Measurements from ENCODE around the gene PPP1R9A.

PPP1R9A gene

GRCh38 chr7:95052566-95053094 lies 145.2 kb downstream of the PPP1R9A start:
- no peak overlapping the region for H3K4me3 ChIP-seq (ENCODE audit: low read depth in 1 of 5, low read length in 5 of 5)
- H3K4me1 ChIP-seq (ENCODE audit: control insufficient read depth in 5 of 5, insufficient read depth in 5 of 5, low read length in 5 of 5) = peaks cover 0 to 7% (median 0%) of the 10 kb centered on the region in 5 donors
- H3K9ac ChIP-seq (ENCODE audit: low read length in 5 of 5) = no peak overlapping the region
- no peaks in the 10 kb centered on the region for H3K27me3 ChIP-seq (ENCODE audit: control insufficient read depth in 5 of 5, insufficient read depth in 4 of 5, low read length in 5 of 5)
- H3K36me3 ChIP-seq (ENCODE audit: control insufficient read depth in 5 of 5, insufficient read depth in 5 of 5, low read length in 5 of 5) = no peaks in the 10 kb centered on the region
- no peaks in the 10 kb centered on the region for H3K9me3 ChIP-seq (ENCODE audit: control insufficient read depth in 5 of 5, low read length in 5 of 5)
- no peak overlapping the region for H3K27ac ChIP-seq (ENCODE audit: low read depth, low read length)

- no peaks in the 10 kb centered on the region for H3K27me3 ChIP-seq (ENCODE audit: control insufficient read depth in 5 of 5, insufficient read depth in 4 of 5, low read length in 5 of 5)
- no peaks in the 10 kb centered on the region for H3K9me3 ChIP-seq (ENCODE audit: control insufficient read depth in 5 of 5, low read length in 5 of 5)
- no peak overlapping the region for H3K4me3 ChIP-seq (ENCODE audit: low read depth in 1 of 5, low read length in 5 of 5)
- no peaks in the 10 kb centered on the region for H3K36me3 ChIP-seq (ENCODE audit: control insufficient read depth in 5 of 5, insufficient read depth in 5 of 5, low read length in 5 of 5)
- H3K9ac ChIP-seq (ENCODE audit: low read length in 5 of 5) = no peak overlapping the region
- H3K4me1 ChIP-seq (ENCODE audit: control insufficient read depth in 5 of 5, insufficient read depth in 5 of 5, low read length in 5 of 5) = peaks cover 0 to 7% (median 0%) of the 10 kb centered on the region in 5 donors
- no peak overlapping the region for H3K27ac ChIP-seq (ENCODE audit: low read depth, low read length)
These were observed 147.0 kb downstream of the PPP1R9A start for GRCh38 chr7:95054386-95054785.

GRCh38 chr7:95055295-95055694 lies 147.9 kb downstream of the PPP1R9A start:
- Histone ChIP-seq H3K9me3 (ENCODE audit: control insufficient read depth in 5 of 5, low read length in 5 of 5) (no peaks in the 10 kb centered on the region), H3K36me3 (ENCODE audit: control insufficient read depth in 5 of 5, insufficient read depth in 5 of 5, low read length in 5 of 5) (no peaks in the 10 kb centered on the region), H3K27me3 (ENCODE audit: control insufficient read depth in 5 of 5, insufficient read depth in 4 of 5, low read length in 5 of 5) (no peaks in the 10 kb centered on the region), H3K27ac (ENCODE audit: low read depth, low read length) (no peak overlapping the region), H3K4me3 (ENCODE audit: low read depth in 1 of 5, low read length in 5 of 5) (no peak overlapping the region), H3K4me1 (ENCODE audit: control insufficient read depth in 5 of 5, insufficient read depth in 5 of 5, low read length in 5 of 5) (peaks cover 0 to 7% (median 0%) of the 10 kb centered on the region in 5 donors), H3K9ac (ENCODE audit: low read length in 5 of 5) (no peak overlapping the region)

GRCh38 chr7:95056107-95056739 lies 148.8 kb downstream of the PPP1R9A start:
- no peak overlapping the region for H3K27ac ChIP-seq (ENCODE audit: low read depth, low read length)
- H3K9me3 ChIP-seq (ENCODE audit: control insufficient read depth in 5 of 5, low read length in 5 of 5) = no peaks in the 10 kb centered on the region
- no peaks in the 10 kb centered on the region for H3K36me3 ChIP-seq (ENCODE audit: control insufficient read depth in 5 of 5, insufficient read depth in 5 of 5, low read length in 5 of 5)
- H3K9ac ChIP-seq (ENCODE audit: low read length in 5 of 5) = no peak overlapping the region
- H3K4me3 ChIP-seq (ENCODE audit: low read depth in 1 of 5, low read length in 5 of 5) = no peak overlapping the region
- H3K4me1 ChIP-seq (ENCODE audit: control insufficient read depth in 5 of 5, insufficient read depth in 5 of 5, low read length in 5 of 5) = peaks cover 0 to 7% (median 0%) of the 10 kb centered on the region in 5 donors
- H3K27me3 ChIP-seq (ENCODE audit: control insufficient read depth in 5 of 5, insufficient read depth in 4 of 5, low read length in 5 of 5) = no peaks in the 10 kb centered on the region

- peaks cover 0 to 7% (median 0%) of the 10 kb centered on the region in 5 donors for H3K4me1 ChIP-seq (ENCODE audit: control insufficient read depth in 5 of 5, insufficient read depth in 5 of 5, low read length in 5 of 5)
- no peaks in the 10 kb centered on the region for H3K36me3 ChIP-seq (ENCODE audit: control insufficient read depth in 5 of 5, insufficient read depth in 5 of 5, low read length in 5 of 5)
- no peaks in the 10 kb centered on the region for H3K9me3 ChIP-seq (ENCODE audit: control insufficient read depth in 5 of 5, low read length in 5 of 5)
- no peaks in the 10 kb centered on the region for H3K27me3 ChIP-seq (ENCODE audit: control insufficient read depth in 5 of 5, insufficient read depth in 4 of 5, low read length in 5 of 5)
- no peak overlapping the region for H3K4me3 ChIP-seq (ENCODE audit: low read depth in 1 of 5, low read length in 5 of 5)
- no peak overlapping the region for H3K27ac ChIP-seq (ENCODE audit: low read depth, low read length)
- H3K9ac ChIP-seq (ENCODE audit: low read length in 5 of 5) = no peak overlapping the region
These were observed 149.5 kb downstream of the PPP1R9A start for GRCh38 chr7:95056901-95057300.

GRCh38 chr7:95059842-95060313 lies 152.5 kb downstream of the PPP1R9A start:
- peaks cover 0 to 7% (median 0%) of the 10 kb centered on the region in 5 donors for H3K4me1 ChIP-seq (ENCODE audit: control insufficient read depth in 5 of 5, insufficient read depth in 5 of 5, low read length in 5 of 5)
- H3K9me3 ChIP-seq (ENCODE audit: control insufficient read depth in 5 of 5, low read length in 5 of 5) = no peaks in the 10 kb centered on the region
- H3K4me3 ChIP-seq (ENCODE audit: low read depth in 1 of 5, low read length in 5 of 5) = no peak overlapping the region
- no peak overlapping the region for H3K27ac ChIP-seq (ENCODE audit: low read depth, low read length)
- no peaks in the 10 kb centered on the region for H3K27me3 ChIP-seq (ENCODE audit: control insufficient read depth in 5 of 5, insufficient read depth in 4 of 5, low read length in 5 of 5)
- no peak overlapping the region for H3K9ac ChIP-seq (ENCODE audit: low read length in 5 of 5)
- no peaks in the 10 kb centered on the region for H3K36me3 ChIP-seq (ENCODE audit: control insufficient read depth in 5 of 5, insufficient read depth in 5 of 5, low read length in 5 of 5)

- Histone ChIP-seq H3K27me3 (ENCODE audit: control insufficient read depth in 5 of 5, insufficient read depth in 4 of 5, low read length in 5 of 5) (no peaks in the 10 kb centered on the region), H3K27ac (ENCODE audit: low read depth, low read length) (no peak overlapping the region)
These were observed 155.5 kb downstream of the PPP1R9A start for GRCh38 chr7:95062901-95063300.

GRCh38 chr7:95066737-95067530 lies 159.5 kb downstream of the PPP1R9A start:
- no peak overlapping the region for H3K9ac ChIP-seq (ENCODE audit: low read length in 5 of 5)
- H3K4me3 ChIP-seq (ENCODE audit: low read depth in 1 of 5, low read length in 5 of 5) = no peak overlapping the region
- no peaks in the 10 kb centered on the region for H3K9me3 ChIP-seq (ENCODE audit: control insufficient read depth in 5 of 5, low read length in 5 of 5)
- H3K27me3 ChIP-seq (ENCODE audit: control insufficient read depth in 5 of 5, insufficient read depth in 4 of 5, low read length in 5 of 5) = no peaks in the 10 kb centered on the region
- no peak overlapping the region for H3K27ac ChIP-seq (ENCODE audit: low read depth, low read length)
- no peaks in the 10 kb centered on the region for H3K4me1 ChIP-seq (ENCODE audit: control insufficient read depth in 5 of 5, insufficient read depth in 5 of 5, low read length in 5 of 5)
- no peaks in the 10 kb centered on the region for H3K36me3 ChIP-seq (ENCODE audit: control insufficient read depth in 5 of 5, insufficient read depth in 5 of 5, low read length in 5 of 5)

More at GRCh38 chr7:95062901-95063300, 155.5 kb downstream of the PPP1R9A start:
- no peaks in the 10 kb centered on the region for H3K4me1 ChIP-seq (ENCODE audit: control insufficient read depth in 5 of 5, insufficient read depth in 5 of 5, low read length in 5 of 5)
- no peaks in the 10 kb centered on the region for H3K36me3 ChIP-seq (ENCODE audit: control insufficient read depth in 5 of 5, insufficient read depth in 5 of 5, low read length in 5 of 5)
- H3K4me3 ChIP-seq (ENCODE audit: low read depth in 1 of 5, low read length in 5 of 5) = no peak overlapping the region
- no peaks in the 10 kb centered on the region for H3K9me3 ChIP-seq (ENCODE audit: control insufficient read depth in 5 of 5, low read length in 5 of 5)
- no peak overlapping the region for H3K9ac ChIP-seq (ENCODE audit: low read length in 5 of 5)

GRCh38 chr7:95088536-95089215 lies 181.3 kb downstream of the PPP1R9A start:
- H3K9ac ChIP-seq (ENCODE audit: low read length in 5 of 5) = no peak overlapping the region
- no peak overlapping the region for H3K27ac ChIP-seq (ENCODE audit: low read depth, low read length)
- H3K27me3 ChIP-seq (ENCODE audit: control insufficient read depth in 5 of 5, insufficient read depth in 4 of 5, low read length in 5 of 5) = no peaks in the 10 kb centered on the region
- H3K4me1 ChIP-seq (ENCODE audit: control insufficient read depth in 5 of 5, insufficient read depth in 5 of 5, low read length in 5 of 5) = peaks cover 0 to 5% (median 0%) of the 10 kb centered on the region in 5 donors
- no peak overlapping the region for H3K4me3 ChIP-seq (ENCODE audit: low read depth in 1 of 5, low read length in 5 of 5)
- H3K36me3 ChIP-seq (ENCODE audit: control insufficient read depth in 5 of 5, insufficient read depth in 5 of 5, low read length in 5 of 5) = no peaks in the 10 kb centered on the region
- no peaks in the 10 kb centered on the region for H3K9me3 ChIP-seq (ENCODE audit: control insufficient read depth in 5 of 5, low read length in 5 of 5)

All from subcutaneous abdominal adipose tissue (tissue), 5 donors.